GM15510 (cell line): Measurements from ENCODE around the gene CNDP2.

ENCODE experiments used
- POLR2A ChIP-seq: IDR thresholded peaks from 3 replicates; pipeline ENCODE4 v1.6.1; 2011; ENCODE audit warnings: borderline replicate concordance; ENCODE audit not compliant: insufficient read length; ENCODE audit errors: extremely low read depth

Gene CNDP2

GRCh38 chr18:74488354-74488753, 7.8 kb upstream of the CNDP2 start:
- TF ChIP-seq POLR2A: no peak

DNA sequence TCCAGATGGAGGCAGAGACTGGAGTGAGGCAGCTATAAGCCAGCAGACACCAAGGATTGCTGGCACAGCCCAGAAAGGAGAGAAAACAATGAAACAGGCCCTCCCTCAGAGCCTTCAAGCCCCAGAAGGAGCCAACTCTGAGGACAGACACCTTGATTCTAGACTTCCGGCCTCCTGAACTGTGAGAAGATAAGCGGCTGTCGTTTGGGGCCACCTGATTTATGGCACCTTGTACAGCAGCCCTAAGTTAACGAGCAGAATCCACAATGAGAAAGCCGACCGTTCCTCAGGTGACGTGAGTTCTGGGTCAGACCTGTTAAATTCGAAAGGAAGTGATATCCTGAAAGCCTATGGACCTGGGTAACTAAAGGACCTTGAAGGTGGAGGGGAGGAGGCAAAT, 7.3 kb upstream of the CNDP2 start:
- TF ChIP-seq POLR2A: no peak

GRCh38 chr18:74489676-74490075, 6.5 kb upstream of the CNDP2 start:
- TF ChIP-seq POLR2A: no peak

DNA sequence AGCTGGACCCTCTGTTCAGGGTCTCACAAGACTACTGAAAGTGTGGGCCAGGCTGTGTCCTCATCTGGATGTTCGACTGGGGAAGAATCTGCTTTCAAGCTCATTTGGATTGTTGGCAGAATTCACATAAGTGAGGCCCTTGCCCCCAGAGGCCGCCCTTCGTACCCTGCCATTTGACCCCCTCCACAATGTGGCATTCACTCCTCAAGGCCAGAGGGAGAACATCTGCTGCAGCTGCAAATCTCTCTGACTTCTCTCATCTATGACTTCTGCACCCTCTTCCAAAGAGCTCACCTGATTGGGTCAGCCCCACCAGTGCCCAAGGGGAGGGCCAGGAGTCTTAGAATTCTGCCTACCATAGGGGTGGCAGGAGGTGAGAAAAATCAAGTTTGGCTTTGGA, 3.9 kb upstream of the CNDP2 start:
- no peak for TF ChIP-seq POLR2A

- no peak for TF ChIP-seq POLR2A
Observed at GRCh38 chr18:74493689-74494088, 2.5 kb upstream of the CNDP2 start.

- TF ChIP-seq POLR2A: no peak
Observed at GRCh38 chr18:74494514-74494913, 1.6 kb upstream of the CNDP2 start.

DNA sequence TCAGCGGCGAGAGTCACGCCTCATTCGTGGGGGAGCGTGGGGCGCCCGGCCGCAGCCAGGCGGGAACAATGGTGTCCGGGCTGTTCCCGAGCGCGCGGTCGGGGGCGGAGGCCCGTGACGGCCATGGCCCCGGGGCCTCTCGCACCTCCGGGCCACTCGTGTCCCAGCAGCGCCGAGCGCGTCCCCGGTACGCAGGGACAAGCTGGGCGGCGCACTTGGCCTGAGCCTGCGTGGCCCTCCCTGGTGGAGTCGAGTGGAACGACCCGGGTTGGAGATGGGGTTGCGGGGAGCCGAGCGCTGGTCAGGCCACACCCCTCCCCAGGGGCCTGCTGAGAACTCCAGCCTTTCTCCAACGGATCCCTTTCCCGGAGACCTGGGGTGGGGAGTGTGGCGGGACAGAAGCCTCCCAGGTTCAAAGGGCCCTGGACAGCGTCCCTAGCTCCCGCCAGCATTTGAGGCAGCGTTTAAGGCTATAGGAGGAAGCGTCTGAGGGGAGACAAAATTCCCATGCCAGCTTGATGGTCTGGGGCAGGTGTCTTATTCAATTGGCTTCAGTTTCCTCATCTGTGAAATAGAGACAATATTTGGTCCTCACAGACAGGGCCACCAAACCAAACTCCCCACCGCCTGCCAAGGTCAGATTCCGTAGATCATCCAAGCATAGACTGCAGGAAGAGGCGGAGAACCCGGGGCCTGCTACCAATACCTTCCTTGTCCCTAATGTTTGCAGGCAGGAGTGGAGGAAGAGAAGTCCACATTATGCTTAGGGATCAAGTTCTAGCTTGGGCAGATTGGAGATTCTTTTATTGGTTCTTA, 553 bp downstream of the CNDP2 start:
- TF ChIP-seq POLR2A: no peak

DNA sequence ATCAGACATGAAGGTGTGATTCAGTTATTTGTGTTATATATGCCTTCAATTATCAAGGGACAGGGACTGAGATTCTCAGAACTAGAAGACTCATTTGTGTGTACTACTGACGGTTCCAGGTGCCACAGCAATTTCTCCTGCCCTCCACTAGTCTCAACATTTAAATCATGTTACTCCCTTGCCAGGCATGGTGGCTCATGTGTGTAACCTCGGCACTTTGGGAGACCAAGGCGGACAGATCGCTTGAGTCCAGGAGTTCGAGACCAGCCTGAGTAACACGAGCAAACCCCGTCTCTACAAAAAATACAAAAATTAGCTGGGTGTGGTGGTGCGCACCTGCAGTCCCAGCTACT, 1.1 kb downstream of the CNDP2 start:
- no peak for TF ChIP-seq POLR2A

- no peak for TF ChIP-seq POLR2A
Observed at GRCh38 chr18:74497778-74498177, 1.6 kb downstream of the CNDP2 start.

GRCh38 chr18:74498712-74499627, 2.8 kb downstream of the CNDP2 start:
- peak; percentile 36 for TF ChIP-seq POLR2A

DNA sequence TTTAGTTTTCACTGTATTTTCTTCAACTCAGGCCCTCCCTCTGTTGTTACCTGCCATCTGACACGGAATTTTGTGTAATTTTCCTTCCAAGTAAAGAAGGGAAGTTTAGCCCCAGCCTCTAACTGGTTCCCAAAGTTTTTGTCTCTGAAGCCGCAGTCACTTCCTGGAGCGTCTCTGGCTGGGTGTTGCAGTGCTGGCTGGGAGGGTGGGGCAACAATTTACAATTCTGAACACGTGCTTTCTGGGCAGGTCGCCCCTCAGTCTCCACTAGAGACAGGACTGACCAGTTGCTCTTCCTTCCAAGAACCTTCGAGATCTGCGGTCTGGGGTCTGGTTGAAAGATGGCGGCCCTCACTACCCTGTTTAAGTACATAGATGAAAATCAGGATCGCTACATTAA, 3.5 kb downstream of the CNDP2 start:
- TF ChIP-seq POLR2A: peak; percentile 44

GRCh38 chr18:74500372-74500771, 4.2 kb downstream of the CNDP2 start:
- TF ChIP-seq POLR2A: no peak

- no peak for TF ChIP-seq POLR2A
Observed at GRCh38 chr18:74501386-74501785, 5.2 kb downstream of the CNDP2 start.

GRCh38 chr18:74503137-74503536, 7.0 kb downstream of the CNDP2 start:
- TF ChIP-seq POLR2A: no peak

DNA sequence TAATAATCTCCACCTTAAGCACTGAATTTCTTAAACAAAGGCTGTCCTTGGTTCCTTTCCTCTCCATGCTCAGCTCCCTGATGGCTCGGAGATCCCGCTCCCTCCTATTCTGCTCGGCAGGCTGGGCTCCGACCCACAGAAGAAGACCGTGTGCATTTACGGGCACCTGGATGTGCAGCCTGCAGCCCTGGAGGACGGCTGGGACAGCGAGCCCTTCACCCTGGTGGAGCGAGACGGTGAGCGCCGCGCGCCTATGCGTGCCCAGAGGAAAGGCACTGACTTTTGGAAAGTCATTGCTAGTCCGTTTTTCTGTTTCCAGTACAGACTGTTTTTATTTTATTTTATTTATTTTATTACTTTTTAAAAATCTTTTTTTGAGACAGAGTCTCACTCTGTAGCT, 9.6 kb downstream of the CNDP2 start:
- TF ChIP-seq POLR2A: no peak

DNA sequence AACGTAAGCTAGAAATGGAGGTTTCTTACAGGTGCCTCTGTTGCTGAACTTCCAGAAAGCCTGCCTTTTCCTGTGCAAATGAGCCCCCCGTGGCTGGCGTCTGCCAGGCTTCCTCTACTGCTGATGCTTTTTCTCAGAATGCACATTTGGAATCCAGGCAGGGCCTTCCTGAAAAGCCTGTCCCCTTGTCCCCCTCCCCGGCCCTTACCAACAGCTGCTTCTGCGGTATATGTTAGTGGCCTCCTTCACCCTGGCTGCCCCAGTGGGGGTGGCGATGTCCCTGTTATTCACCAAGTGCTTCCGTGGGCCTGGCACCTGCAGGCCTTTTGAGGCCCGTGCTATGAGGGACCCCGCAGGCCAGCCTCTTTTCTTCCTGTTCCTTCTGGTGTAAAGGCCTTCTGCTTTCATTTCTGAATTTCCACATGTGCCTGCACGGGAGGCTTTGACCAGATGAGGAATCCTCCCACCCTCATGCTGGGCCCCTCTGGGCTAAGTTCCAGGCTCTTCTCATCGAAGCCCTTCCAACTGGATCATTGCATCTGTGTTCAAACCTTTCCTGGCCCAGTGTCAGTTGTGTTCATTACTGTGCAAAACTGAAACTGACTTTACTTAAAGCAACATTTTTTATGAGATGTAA, 10.4 kb downstream of the CNDP2 start:
- TF ChIP-seq POLR2A: no peak

- no peak for TF ChIP-seq POLR2A
Observed at GRCh38 chr18:74507097-74507881, 11.1 kb downstream of the CNDP2 start.
